GM12872 (cell line): Measurements from ENCODE around the gene KNSTRN.

Experiments
- CTCF ChIP-seq: IDR thresholded peaks from 3 replicates; pipeline ENCODE4 v1.5.1; 2011; ENCODE audit warnings: low read depth, mild to moderate bottlenecking, low read length, moderate library complexity; ENCODE audit not compliant: insufficient read depth

KNSTRN gene

GRCh38 chr15:40412095-40412759 lies 29.7 kb downstream of the KNSTRN start:
- TF ChIP-seq CTCF: no peak

GRCh38 chr15:40413036-40413435 lies 30.5 kb downstream of the KNSTRN start:
- TF ChIP-seq CTCF: no peak

GRCh38 chr15:40414816-40415215 lies 32.3 kb downstream of the KNSTRN start:
- no peak for TF ChIP-seq CTCF

- no peak for TF ChIP-seq CTCF
Measured at GRCh38 chr15:40415226-40415625, 32.7 kb downstream of the KNSTRN start.

- TF ChIP-seq CTCF: no peak
Measured at GRCh38 chr15:40416056-40416455, 33.5 kb downstream of the KNSTRN start.

- no peak for TF ChIP-seq CTCF
Measured at GRCh38 chr15:40418126-40418525, 35.6 kb downstream of the KNSTRN start.

- TF ChIP-seq CTCF: no peak
Measured at GRCh38 chr15:40420071-40420713, 37.7 kb downstream of the KNSTRN start.
